Posterior vena cava (tissue), 2 donors: ENCODE results near the gene RAPGEF4. TPM values are rescaled to one million over a fixed set of nuclear protein-coding genes. Genes with fewer than 3 reads are reported as not detected.
"Not testable (repeated sequence)": the region's sequence is repeated elsewhere in the genome, so short reads cannot be mapped to it uniquely, and the experiment has no call there.

ENCODE experiments used
- DNase-seq: peaks from one replicate; pipeline ENCODE4 v3.0.0-alpha.2; 2020; ENCODE audit warnings: low spot score
- intact Hi-C, 2 donors: fragments of 100-400 bp; cut with DNase I; formaldehyde crosslinking; loops; one replicate each; pipeline versions ENCODE4 v1.14.1 to v1.14.2; 2022 to 2023
- total RNA-seq, 2 donors: library from RNA; stranded (reverse); fragmentation: NEBNext Ultra II Directional; extraction: Animal tissue kit (Norgen Biotek cat#: 25700); gene quantifications; one replicate each; pipeline ENCODE4 v1.2.1, GENCODE V29; 2021
- donor health status: DM: yes; HTN: yes; CAD: no.
- donor health status: DM: yes; HTN: yes; CAD: no.

Gene RAPGEF4
- total RNA-seq, 2 donors from 2014 or later, result 4.5 to 6.2 TPM

DNA sequence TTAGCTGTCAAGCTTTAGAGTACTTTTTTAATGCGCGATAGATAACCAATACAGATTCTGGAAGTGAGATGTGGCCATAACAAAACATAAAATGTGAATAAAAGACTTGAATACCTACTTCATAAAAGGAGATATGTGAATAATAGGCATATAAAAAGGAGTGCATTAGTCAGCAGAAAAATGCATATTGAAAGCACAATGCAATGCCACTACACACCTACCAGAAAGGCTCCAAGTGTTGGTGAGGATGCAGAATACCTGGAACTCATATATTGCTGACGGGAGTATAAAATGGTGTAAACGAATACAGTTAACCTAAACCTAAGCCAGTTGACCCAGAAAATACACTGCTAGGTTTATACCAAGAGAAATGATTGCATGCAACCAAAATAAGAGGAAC lies 10.9 kb upstream of the RAPGEF4 start:
- intact Hi-C loops, result no loop called here
- DNase-seq, result no peak

DNA sequence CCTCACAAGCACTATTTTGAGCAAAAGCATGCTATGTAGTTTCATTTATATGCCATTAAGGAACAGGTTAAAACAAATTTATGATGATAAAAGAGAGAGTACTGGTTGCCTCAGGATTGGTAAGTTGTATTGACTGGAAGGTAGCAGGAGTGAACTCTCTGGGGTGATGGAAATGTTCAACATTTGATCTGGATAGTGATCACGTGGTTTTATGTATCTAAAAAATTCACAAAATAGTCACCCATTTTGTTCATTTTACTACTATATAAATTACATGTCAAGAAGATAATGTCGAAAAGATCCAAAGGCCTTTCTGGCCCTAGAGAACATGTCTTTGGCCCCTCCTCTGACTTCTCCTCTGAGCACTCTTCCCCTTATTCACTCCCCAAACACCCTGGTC lies 10.4 kb upstream of the RAPGEF4 start:
- no peak for DNase-seq
- intact Hi-C loops, result no loop called here

DNA sequence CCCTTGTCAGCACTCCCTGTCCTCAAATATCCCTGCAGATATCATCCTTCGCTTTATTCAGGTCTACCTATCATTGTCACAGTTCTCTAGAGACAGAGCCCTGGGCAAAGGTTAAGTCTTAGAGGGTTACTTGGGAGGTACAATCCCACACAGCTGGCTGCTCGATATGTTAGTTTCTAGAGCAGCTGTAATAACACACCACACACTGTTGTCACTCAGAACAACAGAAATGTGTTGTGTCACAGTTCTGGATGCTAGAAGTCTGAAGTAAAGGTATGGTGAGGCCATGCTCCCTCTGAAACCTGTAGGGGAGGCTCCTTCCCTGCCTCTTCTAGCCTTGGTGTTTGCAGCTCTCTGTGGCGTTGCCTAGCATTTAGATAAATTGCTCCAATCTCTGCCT lies 9.9 kb upstream of the RAPGEF4 start:
- intact Hi-C loops, result no loop called here

DNA sequence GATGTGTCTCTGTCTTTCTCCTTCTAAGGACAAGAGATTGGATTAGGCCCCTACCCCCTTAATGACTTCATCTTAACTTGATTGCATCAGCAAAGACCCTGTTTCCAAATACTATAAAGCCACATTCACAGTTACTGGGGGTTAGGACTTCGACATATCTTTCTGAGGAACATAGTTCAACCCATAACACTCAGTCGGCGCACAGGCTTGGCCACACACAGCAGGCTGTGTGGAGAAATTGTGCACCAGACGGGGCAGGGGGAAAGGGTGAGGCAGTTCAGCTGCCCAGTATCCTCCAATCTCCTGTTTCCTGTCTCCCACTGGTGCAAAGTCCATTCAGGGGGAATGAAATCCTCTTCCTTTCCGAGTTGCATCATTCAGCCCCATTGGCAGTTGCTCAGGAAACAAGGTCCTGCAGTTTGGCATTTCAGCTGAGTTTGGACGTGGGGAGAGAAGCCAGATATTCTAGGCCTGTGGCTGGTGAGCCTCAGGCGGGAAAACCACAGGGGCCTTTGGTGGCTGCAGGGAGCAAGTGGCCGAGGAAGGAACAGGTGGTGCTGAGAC lies 9.4 kb upstream of the RAPGEF4 start:
- intact Hi-C loops, result no loop called here
- DNase-seq, result no peak

More for the DNA sequence above, 9.9 kb upstream of the RAPGEF4 start:
- DNase-seq, result no peak

DNA sequence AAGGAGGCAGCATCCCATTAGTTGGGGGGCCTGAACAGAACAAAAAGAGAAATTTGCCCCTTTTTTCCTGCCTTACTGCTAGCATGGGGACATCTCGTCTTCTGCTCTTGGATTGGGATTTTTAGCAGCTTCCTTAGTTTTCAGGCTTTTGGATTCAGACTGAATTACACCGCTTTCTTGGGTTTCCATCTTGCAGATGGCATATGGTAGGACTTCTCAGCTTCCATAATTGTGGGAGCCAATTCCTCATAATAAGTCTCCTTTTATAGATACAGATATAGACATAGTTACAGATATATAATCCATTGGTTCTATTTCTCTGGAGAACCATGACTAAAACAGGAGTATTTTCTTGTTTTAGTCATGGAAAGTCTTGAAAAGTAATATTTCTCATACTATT lies 5.2 kb upstream of the RAPGEF4 start:
- intact Hi-C loops, result no loop called here

DNA sequence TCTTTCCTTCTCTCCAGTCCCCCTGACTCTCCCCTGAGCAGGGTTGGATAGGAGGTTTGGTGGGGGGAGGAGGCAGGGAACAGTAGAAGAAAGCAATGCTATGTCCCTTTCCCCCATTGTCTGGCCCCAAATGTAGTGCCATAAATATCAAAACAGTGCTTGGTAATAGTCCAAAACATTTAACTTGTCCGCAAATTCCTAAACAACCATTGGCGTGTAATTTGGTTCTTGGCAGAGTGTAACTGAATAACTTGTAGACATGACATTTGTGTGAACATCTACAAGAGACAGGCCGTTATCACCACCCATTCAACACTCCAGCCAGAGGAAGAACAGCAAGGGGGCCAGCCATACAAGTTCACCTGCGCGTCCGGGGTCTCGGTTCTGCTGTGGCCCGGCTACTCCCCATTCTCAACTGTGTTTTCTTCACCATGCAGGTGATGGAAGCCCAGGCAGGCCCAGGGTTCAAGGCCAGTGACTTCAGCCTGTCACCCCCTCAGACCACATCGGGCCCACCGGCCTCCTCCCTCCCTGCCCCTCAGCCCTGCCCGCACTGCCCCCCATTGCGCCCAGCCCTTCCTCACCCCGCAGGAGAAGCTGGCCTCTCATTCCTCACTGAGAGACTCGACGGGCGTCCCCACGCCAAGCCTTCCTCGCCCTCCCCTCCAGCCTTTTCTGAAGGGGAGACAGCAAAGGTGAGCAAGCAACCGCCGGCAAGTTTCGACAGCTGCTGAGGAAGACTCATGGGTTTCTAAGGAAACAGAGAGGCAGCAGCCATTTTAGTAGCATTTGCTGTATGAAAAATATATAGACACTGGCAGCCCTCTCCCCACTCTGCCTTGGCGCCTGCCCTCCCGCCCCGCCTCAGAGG lies 699 bp upstream of the RAPGEF4 start:
- no peak for DNase-seq
- intact Hi-C loops, result loop anchor here in 1 of 2 donors (1.0 kb wide), 1 partner anchor 22 kb away; no protein-coding TSS in a partner anchor

More for the DNA sequence above, 5.2 kb upstream of the RAPGEF4 start:
- DNase-seq, result no peak

DNA sequence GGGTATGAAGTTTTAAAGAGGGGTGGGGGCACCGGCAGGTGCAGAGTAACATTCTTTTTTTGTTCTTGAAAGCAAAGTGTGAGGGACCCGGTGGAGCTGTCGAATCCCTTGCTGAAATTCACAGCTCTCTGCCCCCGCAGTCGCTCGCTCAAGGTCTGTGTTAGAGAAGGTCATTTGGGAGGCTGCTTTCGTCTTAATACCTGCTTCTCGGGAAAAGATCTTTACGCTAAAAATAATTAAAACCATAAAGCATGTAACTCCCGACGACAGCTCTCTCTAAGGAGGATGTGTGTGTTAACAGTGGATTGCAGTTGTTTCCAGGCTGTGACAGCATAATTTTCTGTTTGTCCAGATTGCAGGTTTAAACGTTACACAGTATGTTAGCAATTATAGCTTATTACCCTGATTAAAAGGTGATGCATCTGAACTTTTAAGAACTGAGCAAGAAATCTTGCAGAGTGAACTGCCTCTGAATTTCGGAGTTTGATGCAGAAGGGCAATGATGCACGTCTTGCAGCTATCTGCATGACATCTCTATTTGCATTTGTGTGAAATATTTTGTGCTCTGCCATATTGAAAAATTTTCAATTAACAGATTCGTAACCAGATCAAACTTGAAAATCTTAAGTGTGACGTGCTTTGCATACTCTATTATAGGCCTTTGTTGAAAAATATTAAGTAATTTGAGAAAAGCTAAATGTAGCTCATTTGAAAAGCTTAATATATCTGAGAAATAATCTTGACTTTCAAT lies 954 bp downstream of the RAPGEF4 start:
- DNase-seq, result no peak
- intact Hi-C loops, result no loop called here

DNA sequence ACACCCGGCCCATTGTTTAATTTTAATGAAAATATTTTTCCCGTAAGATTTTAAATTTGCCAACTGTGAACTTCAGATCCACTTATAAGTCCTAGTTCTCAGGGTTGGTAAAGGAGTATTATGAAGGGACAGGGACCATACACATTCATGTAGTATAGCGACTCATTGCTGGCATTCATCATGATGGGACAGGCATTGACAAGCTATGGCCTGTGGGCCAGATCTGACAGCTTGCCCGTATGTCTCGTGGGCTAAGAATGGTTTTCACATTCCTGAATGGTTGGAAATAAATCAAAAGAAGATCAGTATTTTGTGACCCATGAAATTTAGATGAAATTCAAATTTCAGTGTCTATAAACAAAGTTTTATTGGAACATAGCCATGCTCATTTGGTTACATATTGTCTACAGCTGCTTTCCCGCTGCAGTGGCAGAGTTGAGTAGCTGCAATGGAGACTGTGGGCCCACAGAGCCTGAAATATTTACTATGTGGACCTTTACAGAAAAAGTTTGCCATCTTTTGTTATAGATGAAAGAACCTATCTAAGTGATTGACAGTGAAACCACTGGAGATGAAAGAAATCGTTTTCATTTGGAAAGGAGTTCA lies 4.1 kb downstream of the RAPGEF4 start:
- DNase-seq, result no peak
- intact Hi-C loops, result no loop called here

DNA sequence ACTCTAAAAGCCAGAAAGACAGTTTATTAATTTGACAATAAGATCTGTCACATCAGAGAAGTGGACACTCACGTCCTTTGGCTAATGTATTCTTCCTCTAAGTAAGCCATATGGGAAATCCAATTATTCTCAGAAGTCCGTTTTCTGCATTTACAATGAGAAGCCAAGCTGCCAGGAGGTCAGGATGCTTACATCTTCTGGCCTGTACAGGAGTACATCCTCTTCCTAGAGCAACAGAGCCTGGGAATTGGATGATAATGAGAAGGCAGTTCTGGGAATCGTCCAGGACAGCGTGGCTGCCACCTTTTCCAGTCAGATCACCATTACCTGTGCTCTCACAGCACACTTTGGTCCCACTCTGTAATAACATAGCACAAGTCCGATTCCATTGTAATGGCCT lies 5.2 kb downstream of the RAPGEF4 start:
- no peak for DNase-seq
- intact Hi-C loops, result no loop called here

DNA sequence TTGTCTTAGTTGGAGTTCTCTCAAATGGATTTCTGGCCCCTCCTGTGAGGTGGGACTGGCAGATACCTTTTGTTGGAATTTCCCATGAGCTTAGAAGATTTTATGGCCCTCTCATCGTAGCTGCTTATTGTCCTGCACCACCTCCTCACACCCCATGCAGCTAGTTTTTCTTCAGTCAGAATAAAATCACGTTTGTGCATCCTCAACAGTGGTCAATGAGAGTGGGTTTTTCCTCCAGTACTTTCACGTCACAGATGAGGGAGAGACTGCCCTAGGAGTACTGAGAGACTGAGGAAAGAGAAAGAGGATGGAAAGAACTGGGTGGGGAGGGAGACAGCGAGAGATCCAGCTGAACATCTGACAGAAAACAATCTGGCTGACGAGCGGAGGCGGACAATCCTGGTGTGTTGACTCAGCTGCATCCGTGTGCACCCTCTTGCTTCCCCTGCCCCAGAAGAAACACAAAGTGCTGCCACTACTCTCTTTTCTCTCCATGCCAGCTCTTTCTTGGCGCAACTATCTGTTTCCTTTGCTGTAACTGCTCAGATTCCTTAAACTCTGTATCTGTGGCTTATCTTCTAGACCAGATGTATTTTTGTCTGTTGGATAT lies 7.4 kb downstream of the RAPGEF4 start:
- intact Hi-C loops, result no loop called here
- DNase-seq, result no peak

DNA sequence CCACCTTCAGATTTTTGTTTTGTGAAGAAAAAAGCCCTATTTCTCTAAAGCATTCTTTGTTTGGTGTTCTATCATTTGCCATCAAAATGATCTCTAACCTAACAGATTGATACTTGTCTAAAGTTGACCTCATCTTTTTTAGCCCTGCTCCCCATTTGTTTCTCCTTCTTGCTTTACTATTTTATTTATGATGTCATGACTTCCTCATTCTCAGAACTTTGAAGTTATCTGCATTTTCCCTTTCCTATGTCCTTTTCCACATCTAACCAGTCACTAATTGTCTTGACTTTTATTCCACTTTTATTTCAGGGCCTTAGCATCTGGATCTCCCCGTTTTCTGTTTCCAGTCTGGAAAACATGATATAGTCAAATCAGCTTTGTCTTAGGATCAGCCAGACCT lies 8.3 kb downstream of the RAPGEF4 start:
- no peak for DNase-seq
- intact Hi-C loops, result no loop called here

DNA sequence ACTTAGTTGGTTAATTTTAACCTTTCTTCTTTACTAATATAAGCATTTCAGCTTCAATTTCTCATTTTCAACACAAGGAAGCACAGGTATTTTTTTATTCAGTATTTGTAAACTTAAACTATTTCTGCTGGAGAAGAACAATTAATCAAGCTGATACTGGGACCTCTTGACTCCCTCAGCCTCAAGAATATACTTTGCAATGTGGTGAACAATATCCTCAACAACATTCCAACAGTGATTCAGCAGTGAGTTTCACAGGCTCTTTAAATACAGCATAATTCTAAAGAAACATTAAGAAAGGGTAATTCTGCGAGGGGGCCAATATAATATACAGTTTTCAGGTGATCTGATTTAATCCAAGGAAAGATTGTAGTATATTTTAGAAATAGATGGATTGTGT lies 10.0 kb downstream of the RAPGEF4 start:
- intact Hi-C loops, result no loop called here
- no peak for DNase-seq

DNA sequence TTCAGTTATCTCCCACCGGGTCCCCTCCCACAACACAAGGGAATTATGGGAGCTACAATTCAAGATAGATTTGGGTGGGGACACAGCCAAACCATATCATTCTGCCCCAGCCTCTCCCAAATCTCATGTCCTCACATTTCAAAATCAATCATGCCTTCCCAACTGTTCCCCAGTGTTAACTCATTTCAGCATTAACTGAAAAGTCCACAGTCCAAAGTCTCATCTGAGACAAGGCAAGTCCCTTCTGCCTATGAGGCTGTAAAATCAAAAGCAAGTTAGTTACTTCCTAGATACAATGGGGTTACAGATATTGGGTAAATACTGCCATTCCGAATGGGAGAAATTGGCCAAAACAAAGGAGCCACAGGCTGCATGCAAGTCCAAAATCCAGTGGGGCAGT lies 12.9 kb downstream of the RAPGEF4 start:
- intact Hi-C loops, DNase-seq: not testable (repeated sequence)

DNA sequence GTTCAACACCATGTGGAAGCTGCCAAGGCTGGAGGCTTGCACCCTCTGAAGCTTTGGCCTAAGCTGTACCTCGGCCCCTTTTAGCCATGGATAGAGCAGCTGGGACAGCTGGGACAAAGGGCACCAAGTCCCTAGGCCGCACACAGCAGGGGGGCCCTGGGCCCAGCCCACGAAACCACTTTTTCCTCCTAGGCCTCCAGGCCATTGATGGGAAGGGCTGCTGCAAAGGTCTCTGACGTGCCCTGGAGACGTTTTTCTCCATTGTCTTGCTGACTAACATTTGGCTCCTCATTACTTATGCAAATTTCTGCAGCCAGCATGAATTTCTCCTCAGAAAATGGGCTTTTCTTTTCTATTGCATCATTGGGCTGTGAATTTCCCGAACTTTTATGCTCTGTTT lies 13.7 kb downstream of the RAPGEF4 start:
- intact Hi-C loops, result no loop called here
- no peak for DNase-seq

DNA sequence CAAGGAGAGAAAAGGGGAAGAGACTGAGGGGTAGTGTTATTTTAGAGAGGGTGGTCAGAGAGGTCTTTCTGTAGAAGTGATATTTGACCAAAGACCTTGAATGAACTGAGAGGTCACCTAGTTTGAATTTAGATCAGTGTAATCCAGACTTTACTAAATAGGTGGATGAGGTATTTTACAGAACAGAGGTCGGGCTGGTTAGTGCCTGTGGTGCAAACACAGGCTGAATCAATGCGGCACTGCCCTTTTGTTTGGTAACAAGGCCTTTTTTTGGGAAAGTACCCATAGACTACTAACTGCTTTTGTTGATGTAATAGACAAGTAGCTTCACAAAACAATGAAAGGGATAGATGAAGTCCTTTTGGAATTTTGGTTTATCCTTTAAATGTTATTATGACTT lies 15.9 kb downstream of the RAPGEF4 start:
- intact Hi-C loops, result no loop called here

DNA sequence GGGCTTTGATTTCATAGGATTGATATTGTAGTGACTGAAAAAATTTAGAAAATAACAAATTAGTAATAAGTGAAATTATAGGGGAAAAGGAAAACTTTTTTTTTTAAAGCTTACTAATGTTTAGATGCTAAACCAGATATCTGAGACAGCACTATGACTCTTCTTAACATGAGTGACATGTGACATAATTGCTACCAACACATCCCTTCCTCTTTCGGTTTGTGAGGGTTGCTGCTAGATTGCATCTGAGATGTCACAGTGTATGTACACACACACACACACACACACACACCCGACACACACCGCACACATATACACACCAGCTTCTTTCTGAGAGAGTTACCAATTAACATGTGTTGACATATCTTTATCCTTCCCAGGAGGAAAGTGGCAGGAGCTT lies 18.0 kb downstream of the RAPGEF4 start:
- intact Hi-C loops, result no loop called here
- DNase-seq, result no peak

More for the DNA sequence above, 15.9 kb downstream of the RAPGEF4 start:
- no peak for DNase-seq

DNA sequence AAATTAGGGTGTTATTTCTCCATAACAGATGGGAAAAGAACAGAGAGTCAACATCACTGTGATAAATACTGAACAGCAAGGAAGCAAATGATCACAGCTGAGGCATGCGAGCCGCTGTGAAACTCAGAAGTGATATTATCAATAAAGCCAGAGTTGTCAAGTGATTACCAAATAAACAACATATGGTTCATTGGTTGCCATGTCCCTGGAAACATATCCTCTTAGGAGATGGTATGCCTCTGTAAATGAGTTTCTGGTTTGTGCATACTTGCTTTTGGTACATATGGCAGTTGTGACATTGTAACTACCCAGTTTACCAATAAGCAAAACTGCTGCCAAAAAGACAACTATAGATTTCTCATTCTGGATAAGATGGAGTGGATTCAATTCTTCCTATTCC lies 23.8 kb downstream of the RAPGEF4 start:
- no peak for DNase-seq
- intact Hi-C loops, result no loop called here

DNA sequence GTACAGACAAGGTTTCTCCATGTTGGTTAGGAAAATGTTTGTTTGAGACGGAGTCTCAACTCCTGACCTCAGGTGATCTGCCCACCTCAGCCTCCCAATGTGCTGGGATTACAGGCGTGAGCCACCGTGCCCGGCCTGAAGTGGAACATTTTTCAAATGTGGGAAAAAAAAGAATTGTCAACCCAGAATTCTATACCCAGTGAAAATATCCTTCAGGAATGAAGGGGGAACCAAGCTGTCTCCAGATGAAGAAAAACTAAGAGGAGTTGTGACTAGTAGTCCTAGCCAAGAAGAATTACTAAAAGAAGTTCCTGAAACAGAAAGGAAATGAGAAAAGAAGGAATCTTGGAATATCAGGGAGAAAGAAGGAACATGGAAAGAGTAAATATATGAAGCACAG lies 25.7 kb downstream of the RAPGEF4 start:
- intact Hi-C loops, result no loop called here
- DNase-seq, result no peak

DNA sequence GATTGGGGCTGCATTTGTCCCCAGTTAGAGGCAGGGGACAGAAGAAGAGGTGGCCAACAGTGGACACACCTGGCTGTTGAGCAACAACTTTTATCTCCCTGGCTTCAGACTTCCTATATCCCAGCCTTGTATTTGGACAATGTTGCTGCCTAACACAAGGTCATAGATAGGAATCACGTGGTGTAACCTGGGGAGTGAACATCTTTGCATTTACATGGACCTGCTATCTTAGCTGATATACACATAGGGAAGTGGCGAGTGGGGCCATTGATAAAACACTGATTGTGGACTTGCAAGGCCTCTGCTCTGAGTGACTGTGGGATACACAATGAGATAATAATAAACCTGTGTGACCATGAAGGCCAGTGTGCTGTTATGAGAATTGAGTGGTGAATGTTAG lies 26.9 kb downstream of the RAPGEF4 start:
- no peak for DNase-seq
- intact Hi-C loops, result no loop called here

DNA sequence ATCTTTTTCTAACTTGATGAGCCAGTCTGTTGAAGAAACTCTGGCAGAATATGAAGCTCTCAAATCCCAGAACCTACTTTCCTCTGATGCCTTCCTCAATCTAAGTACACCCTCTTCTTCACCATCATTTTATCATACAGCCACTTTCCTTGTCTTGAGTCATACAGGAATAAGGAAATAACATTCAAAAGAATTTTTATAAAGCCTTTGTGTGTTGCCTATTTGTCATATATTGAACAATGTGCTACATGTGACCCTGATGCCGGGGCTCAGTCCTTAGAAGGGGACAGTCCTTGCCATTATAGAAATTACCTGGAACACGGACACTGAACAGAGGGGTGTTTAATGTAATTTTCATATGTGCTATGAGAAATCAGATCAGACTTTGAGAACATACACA lies 27.4 kb downstream of the RAPGEF4 start:
- intact Hi-C loops, result no loop called here
- no peak for DNase-seq
